Measurements from ENCODE around the gene FADD.
A peak's percentile ranks its signal among the peaks of the same experiment; 100 is the strongest.

- TF ChIP-seq CTCF (IDR thresholded peaks at IDR 0.05) (peak in 2 of 4 experiments; percentile 20 to 37), EP300 (IDR thresholded peaks at IDR 0.05) (no peak)
These were observed 26.0 kb upstream of the FADD start for GRCh38 chr11:70176940-70177689.

All from gastroesophageal sphincter (tissue), 3 donors.